Motor neuron (in vitro differentiated cells): ENCODE results near the gene POLR3E. TPM values are rescaled to one million over a fixed set of nuclear protein-coding genes. Genes with fewer than 3 reads are reported as not detected.
"Not testable (repeated sequence)": the region's sequence is repeated elsewhere in the genome, so short reads cannot be mapped to it uniquely, and the experiment has no call there.

Experiments used
- ATAC-seq, 8 experiments: fragments of 200-7000 bp; cut with Tn5 transposase; replicated peaks in 6 of 8; 2 replicates each; pipeline ENCODE4 v1.8.0; 2021; ENCODE audit warnings: mild to moderate bottlenecking in 8 of 8, moderate library complexity in 8 of 8
- H3K27ac ChIP-seq, 2 donors: fragments of 250-450 bp; sonication (Bioruptor Pico); 2 replicates each; pipeline ENCODE4 v1.9.0; 2021; ENCODE audit warnings: antibody characterized with exemption in 2 of 2, mild to moderate bottlenecking in 2 of 2, moderate library complexity in 1 of 2
- H3K4me1 ChIP-seq, 2 donors: fragments of 250-450 bp; sonication (Bioruptor Pico); replicated peaks in 1 of 2; 2 replicates each; pipeline ENCODE4 v1.6.1; 2021; ENCODE audit warnings: antibody characterized with exemption in 2 of 2, mild to moderate bottlenecking in 2 of 2, moderate library complexity in 1 of 2
- H3K4me3 ChIP-seq, 5 donors: fragments of 250-450 bp; sonication (Bioruptor Pico); 2 replicates each; pipeline ENCODE4 v1.9.0; 2021; ENCODE audit warnings: antibody characterized with exemption in 5 of 5, mild to moderate bottlenecking in 5 of 5, moderate library complexity in 4 of 5
- WGBS, 10 experiments: fragments of 450-650 bp; shearing (Covaris generic); methylation state at CpG; one replicate each; pipeline ENCODE4 v1.0.0; 2022; 5-methylcytosine and 5-hydroxymethylcytosine counted together
- in situ Hi-C, 9 experiments: fragments of 400-800 bp; cut with MboI; loops; one replicate each; pipeline ENCODE4 v1.15.0; 2021; ENCODE audit warnings: low sequenced_read_pairs in 9 of 9, low pct_unique_long_range_greater_than_20kb in 2 of 9; ENCODE audit not compliant: unreplicated experiment in 9 of 9
- total RNA-seq, 8 experiments: library from RNA; unstranded; fragments of 300-600 nt; gene quantifications; 2 replicates each; pipeline versions ENCODE4 v1.2.3 to v1.2.4, GENCODE V29; 2022

Gene POLR3E
- total RNA-seq, 8 experiments from 2014 or later: 20.0 to 65.8 (median 39.4) TPM

DNA sequence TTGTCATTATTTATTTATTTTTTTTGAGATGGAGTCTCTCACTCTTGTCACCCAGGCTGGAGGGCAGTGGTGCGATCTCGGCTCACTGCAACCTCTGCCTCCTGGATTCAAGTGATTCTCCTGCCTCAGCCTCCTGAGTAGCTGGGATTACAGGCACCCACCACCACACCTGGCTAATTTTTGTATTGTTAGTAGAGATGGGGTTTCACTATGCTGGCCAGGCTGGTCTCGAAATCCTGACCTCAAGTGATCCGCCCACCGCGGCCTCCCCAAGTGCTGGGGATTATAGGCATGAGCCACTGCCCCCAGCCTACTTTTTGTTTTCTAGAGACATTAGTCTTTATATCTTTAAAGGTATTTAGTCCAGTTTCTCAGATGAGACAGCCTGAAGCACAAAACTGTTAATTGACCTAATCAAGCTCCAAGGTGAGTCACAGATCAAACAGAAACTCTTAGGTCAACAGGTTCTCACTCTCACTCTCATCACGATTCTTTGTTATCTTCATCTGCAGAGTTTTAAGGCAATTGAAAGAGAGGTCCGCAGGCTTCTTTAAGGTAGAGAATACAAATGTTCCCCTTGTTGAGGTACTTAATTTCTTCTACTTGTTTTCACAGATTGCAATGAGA lies 71.1 kb downstream of the POLR3E start:
- WGBS, 10 experiments: 85 to 100% (median 97%) methylated on average over 1 to 8 of the region's 8 CpGs; no CpG with 5 or more reads in 3 of the 10 experiments
- H3K4me3 ChIP-seq, ATAC-seq, H3K27ac ChIP-seq, H3K4me1 ChIP-seq, in situ Hi-C loops: not testable (repeated sequence)

DNA sequence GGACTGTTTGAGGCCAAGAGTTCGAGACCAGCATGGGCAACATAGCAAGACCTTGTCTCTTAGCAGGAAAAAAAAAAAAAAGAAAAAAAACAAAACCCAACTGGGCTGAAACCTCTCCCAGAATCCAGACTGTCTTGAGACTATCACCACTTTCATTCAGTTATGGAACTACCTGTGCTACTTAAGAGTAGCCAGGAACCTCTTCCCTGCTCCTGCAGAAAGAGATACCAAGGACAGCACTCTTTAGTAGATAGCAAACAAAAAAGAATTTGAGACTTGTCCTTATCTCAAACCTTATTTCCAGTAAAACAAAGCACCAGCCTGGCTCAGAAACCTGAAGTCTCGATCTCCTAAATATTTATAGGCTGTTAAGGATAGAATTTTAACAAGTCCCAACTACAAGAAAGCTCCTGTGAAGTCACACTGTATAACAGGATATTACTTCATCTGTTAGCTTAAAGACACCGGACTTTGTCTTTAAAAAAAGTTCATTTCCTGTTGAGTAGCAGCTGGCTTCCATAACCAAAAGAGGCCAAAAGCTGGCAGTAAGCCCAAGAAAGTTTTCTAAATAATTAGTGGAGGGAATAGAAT lies 72.1 kb downstream of the POLR3E start:
- no peak for ATAC-seq
- Histone ChIP-seq H3K4me3 (no peak overlapping the region), H3K27ac (no peak overlapping the region), H3K4me1 (peaks cover 4 to 6% of the 10 kb centered on the region in 2 donors)
- in situ Hi-C loops: no loop called here
- WGBS, 10 experiments: 0 to 100% (median 69%) methylated on average over 1 to 3 of the region's 3 CpGs

DNA sequence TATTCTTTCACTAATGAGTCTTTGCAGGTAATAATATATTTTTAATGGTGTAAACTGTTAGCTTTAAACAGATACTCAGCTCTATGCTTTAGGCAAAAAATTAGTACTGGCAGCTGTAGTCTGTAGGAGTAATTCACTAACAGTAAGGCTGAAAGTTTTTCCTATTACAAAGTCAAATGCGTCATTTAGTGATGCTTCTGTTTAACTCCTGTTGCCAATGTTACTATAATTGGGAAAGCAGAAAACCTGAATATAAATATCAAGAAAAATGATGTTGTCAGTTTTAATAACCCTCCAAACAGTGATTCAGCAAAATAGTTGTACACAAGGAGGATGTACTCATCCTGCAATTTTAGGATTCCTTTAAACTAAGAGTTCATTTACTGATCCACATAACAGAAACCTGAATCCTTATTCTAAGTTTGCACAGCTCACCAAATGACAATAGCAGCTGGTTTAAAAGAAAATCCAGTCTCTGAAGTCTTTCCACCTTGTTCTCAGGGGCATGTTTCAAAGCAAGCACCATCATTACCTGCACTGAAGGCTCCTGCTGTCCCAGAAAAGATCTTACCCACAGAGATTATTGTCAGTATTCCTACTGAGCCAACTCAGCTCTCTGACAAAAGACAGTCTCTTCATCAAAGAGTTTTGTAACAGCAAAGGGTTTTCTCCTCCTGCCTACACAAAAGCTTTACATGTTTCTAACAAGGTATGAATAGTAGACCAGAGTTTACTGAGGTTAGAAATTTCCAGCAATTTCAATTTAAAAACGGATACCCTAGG lies 73.0 kb downstream of the POLR3E start:
- no peak overlapping the region for H3K27ac ChIP-seq

DNA sequence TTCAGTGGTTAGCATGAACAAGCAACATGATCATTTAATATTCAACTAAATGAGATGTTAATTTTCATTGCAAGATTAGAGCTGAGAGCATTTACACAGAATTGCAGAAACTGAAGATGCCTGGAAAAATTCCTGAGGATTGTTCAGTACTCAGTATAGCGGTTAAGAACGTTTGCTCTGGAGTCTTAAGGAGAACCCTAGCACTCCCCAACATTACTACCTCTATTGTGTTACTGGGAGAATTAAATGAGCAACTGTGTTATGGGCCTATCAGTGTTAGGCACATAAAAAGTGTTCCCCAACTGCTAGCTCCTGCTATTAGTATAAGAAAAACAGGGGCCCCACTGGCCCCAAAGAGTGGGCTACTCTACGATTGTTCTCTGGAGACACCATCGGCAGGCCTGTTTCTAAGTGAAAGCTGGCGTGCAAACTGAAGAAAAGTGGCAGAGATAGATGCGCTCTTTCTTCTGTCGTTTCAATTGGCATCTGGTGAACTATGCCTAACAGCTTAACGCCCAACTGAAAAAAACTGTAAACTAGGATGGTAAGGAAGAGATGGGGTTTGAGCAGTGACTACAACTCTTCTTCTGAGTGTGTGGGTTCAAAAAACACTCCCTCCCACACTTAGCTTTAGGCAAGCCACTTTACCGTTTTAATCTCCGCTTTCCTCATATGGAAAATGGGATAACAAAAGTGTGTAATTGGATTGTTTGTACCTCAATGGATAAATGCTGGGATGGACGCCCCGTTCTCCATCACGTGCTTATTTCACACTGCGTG lies 75.9 kb downstream of the POLR3E start:
- peaks cover 4 to 6% of the 10 kb centered on the region in 2 donors for H3K4me1 ChIP-seq
- ATAC-seq: no peak
- WGBS, 10 experiments: 0 to 30% (median 22%) methylated on average over 3 to 12 of the region's 14 CpGs
- in situ Hi-C loops: no loop called here
- peak overlapping the region; percentile 61 to 98 (median 92) for H3K4me3 ChIP-seq
- no peak overlapping the region for H3K27ac ChIP-seq

More for the DNA sequence above, 73.0 kb downstream of the POLR3E start:
- Histone ChIP-seq H3K4me1 (peaks cover 4 to 6% of the 10 kb centered on the region in 2 donors), H3K4me3 (no peak overlapping the region)
- no peak for ATAC-seq
- in situ Hi-C loops: no loop called here
- WGBS, 10 experiments: 0 to 100% (median 60%) methylated on average over 1 to 2 of the region's 2 CpGs; no CpG with 5 or more reads in 1 of the 10 experiments

DNA sequence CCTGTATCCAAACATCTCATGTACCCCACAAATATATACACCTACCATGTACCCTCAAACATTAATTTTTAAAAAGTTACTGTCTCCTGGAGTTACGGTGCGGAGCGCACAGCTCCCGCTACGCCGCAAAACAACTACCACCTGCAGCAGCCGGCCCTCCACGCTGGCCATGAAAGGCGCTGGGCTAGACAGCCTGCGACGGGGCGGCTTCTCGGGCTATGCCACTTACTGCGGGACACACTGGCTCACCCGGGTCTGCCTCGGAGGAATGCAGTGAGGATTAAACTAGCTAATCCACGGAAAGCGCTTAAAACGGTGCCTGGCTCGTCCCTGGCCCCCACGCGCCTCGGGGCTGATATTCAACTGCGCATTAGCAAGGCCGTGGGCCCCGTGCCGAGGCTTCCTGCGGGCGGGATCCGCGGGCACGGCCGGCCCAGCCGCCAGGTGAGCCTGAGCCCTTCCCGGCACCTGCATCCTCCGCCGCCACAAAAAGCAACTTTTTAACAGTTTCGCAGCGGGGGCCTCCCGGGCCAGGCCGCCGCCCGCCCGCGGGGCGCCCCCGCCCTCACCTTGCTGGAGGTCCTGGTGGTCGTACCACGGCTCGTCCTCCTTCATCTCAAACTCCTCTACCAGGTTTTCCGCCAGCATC lies 76.6 kb downstream of the POLR3E start:
- in situ Hi-C loops: no loop called here
- Histone ChIP-seq H3K27ac (peak overlapping the region; percentile 31 to 80), H3K4me3 (peak overlapping the region; percentile 61 to 98 (median 92)), H3K4me1 (peaks cover 4 to 6% of the 10 kb centered on the region in 2 donors)
- 0 to 10% (median 0%) methylated on average over 2 to 21 of the region's 51 CpGs; no CpG with 5 or more reads in 4 of the 10 experiments for WGBS, 10 experiments
- ATAC-seq: peak; percentile 2 to 10 (median 8)

- WGBS, 10 experiments: 0% methylated on average over 3 to 10 of the region's 96 CpGs; no CpG with 5 or more reads in 7 of the 10 experiments
- Histone ChIP-seq H3K27ac (peak within 1 kb of the TSS; percentile 47 to 80), H3K4me3 (peak within 1 kb of the TSS; percentile 61 to 98 (median 92)), H3K4me1 (peaks cover 4 to 6% of the 10 kb centered on the region in 2 donors)
- peak; percentile 87 to 96 (median 95) for ATAC-seq
- in situ Hi-C loops: no loop called here
Measured at GRCh38 chr16:22374311-22375116, 77.3 kb downstream of the POLR3E start, which contains the start of gene CDR2. TSS of gene CDR2 (minus strand) at chr16:22374619. CDS start at chr16:22374309, 310 bp downstream.

DNA sequence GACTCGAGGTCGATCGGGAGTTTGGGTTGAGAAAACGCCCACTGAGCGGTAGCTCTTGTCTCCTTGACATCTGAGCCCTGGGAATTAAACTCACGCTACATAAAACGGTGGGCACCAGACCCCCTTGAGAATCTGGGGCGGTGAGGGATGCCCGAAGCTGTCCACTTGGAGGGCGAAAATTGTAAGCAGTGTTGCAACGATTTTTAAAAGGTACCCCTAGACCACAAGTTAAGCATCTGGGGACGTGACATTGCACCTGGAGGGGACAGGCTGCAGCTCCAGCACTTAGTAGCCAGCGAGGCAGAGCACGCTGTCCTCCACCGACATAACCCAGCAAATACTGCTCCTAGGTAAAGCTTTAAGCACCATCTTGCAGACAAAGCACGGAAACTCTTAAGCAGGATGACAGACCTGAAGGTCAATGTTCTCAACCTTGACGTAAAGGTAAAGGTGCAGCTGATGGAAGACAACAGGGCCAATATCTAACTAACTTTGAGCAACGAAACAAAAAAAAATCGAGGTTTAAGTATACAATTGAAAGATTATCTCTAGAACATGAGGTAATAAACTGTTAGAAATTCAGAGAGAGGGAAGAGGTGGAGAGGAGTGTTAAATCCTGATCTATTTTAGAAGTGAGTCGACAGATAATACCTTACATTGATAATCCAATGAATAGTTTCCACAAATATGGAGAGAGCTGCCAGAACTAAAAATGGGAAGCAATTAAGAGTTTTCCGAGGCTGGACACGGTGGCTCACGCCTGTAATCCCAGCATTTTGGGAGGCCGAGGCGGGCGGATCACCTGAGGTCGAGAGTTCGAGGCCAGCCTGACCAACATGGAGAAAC lies 78.1 kb downstream of the POLR3E start:
- WGBS, 10 experiments: 0 to 76% (median 38%) methylated on average over 1 to 19 of the region's 28 CpGs; no CpG with 5 or more reads in 1 of the 10 experiments
- H3K4me1 ChIP-seq: peaks cover 4 to 6% of the 10 kb centered on the region in 2 donors
- in situ Hi-C loops: no loop called here
- H3K4me3 ChIP-seq: peak overlapping the region; percentile 61 to 98 (median 92)
- peak in 1 of 8 experiments; percentile 1 for ATAC-seq
- peak overlapping the region; percentile 6 to 47 for H3K27ac ChIP-seq

- H3K4me1 ChIP-seq: peaks cover 4 to 6% of the 10 kb centered on the region in 2 donors
- in situ Hi-C loops: no loop called here
- ATAC-seq: no peak
- H3K27ac ChIP-seq: no peak overlapping the region
- H3K4me3 ChIP-seq: no peak overlapping the region
- WGBS, 10 experiments: 68 to 100% (median 88%) methylated on average over 1 to 7 of the region's 8 CpGs; no CpG with 5 or more reads in 2 of the 10 experiments
Measured at GRCh38 chr16:22375963-22376640, 78.9 kb downstream of the POLR3E start.

- in situ Hi-C loops: no loop called here
- H3K27ac ChIP-seq: no peak overlapping the region
- WGBS, 10 experiments: 95 to 100% (median 98%) methylated on average over 2 to 7 of the region's 7 CpGs; no CpG with 5 or more reads in 2 of the 10 experiments
- H3K4me1 ChIP-seq: no peaks in the 10 kb centered on the region
- no peak overlapping the region for H3K4me3 ChIP-seq
- no peak for ATAC-seq
Measured at GRCh38 chr16:22379656-22380055, 82.4 kb downstream of the POLR3E start.

DNA sequence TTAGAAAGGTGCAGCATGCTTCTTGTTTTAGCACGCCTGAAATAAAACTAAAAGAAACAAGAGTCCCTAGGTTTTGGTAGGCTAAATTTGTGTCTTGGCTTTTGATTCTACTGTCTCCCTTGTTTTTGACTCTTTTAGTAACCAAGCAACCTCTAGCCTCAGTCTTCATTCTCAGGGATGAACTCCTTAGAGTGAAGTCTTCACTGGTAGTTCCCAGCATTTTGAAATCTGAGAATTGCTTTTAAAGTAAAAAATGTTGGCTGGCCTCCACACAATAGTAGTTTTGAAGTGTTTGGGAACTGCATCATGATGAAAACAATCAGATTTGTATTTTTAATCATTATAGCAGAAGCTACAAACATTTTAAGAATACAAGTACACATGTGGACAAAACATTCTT lies 83.3 kb downstream of the POLR3E start:
- Histone ChIP-seq H3K4me3 (no peak overlapping the region), H3K4me1 (no peaks in the 10 kb centered on the region), H3K27ac (no peak overlapping the region)
- no peak for ATAC-seq
- 88 to 100% (median 100%) methylated on average over 1 of the region's 1 CpG; no CpG with 5 or more reads in 2 of the 10 experiments for WGBS, 10 experiments
- in situ Hi-C loops: no loop called here
